SW480 (cell line): ENCODE results near the gene NLRP4.

Source experiments
- DNase-seq: peaks from one replicate; pipeline ENCODE4 v3.0.0-alpha.2; 2016; ENCODE audit warnings: low spot score

NLRP4 gene, protein sequence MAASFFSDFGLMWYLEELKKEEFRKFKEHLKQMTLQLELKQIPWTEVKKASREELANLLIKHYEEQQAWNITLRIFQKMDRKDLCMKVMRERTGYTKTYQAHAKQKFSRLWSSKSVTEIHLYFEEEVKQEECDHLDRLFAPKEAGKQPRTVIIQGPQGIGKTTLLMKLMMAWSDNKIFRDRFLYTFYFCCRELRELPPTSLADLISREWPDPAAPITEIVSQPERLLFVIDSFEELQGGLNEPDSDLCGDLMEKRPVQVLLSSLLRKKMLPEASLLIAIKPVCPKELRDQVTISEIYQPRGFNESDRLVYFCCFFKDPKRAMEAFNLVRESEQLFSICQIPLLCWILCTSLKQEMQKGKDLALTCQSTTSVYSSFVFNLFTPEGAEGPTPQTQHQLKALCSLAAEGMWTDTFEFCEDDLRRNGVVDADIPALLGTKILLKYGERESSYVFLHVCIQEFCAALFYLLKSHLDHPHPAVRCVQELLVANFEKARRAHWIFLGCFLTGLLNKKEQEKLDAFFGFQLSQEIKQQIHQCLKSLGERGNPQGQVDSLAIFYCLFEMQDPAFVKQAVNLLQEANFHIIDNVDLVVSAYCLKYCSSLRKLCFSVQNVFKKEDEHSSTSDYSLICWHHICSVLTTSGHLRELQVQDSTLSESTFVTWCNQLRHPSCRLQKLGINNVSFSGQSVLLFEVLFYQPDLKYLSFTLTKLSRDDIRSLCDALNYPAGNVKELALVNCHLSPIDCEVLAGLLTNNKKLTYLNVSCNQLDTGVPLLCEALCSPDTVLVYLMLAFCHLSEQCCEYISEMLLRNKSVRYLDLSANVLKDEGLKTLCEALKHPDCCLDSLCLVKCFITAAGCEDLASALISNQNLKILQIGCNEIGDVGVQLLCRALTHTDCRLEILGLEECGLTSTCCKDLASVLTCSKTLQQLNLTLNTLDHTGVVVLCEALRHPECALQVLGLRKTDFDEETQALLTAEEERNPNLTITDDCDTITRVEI

DNA sequence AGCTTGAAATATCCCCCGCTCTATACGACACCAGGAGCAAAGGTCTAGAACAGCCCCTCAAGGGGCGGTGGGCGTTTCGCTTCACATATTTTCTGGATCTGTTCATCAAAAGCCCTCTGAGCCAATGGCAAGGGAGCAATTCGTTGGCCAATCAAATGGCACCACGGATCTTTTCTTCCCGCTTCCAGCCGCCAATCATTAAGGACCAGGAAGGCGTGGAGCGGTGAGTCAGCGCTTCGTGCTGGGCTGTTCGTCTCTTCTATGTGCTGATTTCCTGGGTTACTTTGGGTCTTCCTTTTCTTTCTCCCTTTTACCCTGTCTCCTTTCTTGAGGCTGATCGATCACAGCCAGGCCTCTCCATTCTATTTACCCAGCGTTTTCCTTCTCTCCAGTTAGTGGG lies at the start of gene NLRP4:
Gene NLRP4 (plus strand): TSS at position 201 of the 400 bp plus-strand sequence. CDS start 15,541 bp downstream, outside the sequence.
- DNase-seq: no peak

DNA sequence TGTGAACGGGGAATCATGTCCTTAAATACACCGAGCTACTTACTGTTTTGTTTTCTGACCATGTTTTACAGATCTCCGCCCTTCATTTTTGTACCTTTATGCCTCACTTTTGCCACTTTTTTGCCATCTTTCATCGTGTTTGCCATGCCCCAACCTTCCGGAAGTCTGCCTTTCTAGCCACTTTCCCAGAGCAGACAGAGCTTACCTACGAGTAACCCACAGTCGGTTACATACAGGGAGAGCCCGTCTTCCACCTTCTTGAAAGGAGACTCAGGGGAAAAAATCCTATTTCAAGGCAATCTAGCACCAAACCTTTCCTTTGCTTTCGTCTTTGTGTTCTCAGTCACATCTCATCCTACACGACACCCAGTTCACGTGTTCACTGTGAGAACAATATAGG lies 41.3 kb upstream of the NLRP4 start:
- DNase-seq: no peak

DNA sequence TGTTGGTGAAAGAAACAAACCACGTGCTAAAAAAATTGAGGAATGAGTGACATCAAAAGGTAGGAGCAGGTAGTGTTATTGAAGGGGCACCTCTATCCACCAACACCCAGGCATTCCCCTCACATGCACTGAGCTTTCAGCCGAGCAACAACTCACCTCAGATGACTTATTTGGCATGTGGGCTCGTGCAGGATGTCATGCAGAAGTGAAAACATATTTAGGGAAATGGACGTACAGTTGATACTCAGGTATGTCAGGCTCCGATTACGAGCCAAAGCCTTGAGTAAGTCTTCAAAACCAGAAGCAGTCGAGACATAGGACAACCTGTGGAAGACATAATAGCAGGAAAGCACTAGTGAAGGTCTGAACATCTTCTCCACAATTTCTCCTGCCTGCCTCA lies 34.9 kb upstream of the NLRP4 start:
- peak; percentile 48 for DNase-seq

DNA sequence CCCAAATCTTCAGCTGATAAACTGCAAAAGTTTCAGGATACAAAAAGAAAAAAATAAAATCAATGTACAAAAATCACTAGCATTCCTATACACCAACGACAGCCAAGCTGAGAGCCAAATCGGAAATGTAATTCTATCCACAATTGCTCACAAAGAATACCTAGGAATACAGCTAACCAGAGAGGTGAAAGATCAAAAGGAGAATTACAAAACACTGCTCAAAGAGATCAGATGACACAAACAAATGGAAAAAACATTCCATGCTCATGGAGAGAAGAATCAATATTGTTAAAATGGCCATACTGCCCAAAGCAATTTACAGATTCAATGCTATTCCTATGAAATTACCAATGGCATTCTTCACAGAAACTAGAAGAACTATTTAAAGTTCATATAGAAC lies 34.1 kb upstream of the NLRP4 start:
- DNase-seq: peak; percentile 66

GRCh38 chr19:55809381-55810058 lies 26.8 kb upstream of the NLRP4 start:
- DNase-seq: peak; percentile 94

DNA sequence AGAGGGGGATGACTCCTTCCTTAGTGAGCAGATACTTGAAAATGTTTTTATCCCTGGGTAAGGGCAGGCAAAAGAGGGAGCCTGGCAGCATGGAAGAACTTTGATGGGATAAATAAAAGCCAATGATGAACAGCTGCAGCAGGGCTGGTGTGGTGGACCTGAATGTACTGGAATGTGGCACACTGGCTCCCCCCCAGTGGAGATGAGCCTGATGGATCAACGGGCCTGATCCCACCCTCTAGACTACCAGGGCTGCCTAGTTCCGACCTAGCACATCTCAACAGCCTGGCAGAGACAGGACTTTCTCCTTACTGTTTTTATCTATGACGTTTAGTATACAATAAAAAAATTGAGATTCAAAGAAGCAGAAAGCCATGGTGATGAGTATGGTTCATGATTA lies 25.0 kb upstream of the NLRP4 start:
- DNase-seq: no peak

DNA sequence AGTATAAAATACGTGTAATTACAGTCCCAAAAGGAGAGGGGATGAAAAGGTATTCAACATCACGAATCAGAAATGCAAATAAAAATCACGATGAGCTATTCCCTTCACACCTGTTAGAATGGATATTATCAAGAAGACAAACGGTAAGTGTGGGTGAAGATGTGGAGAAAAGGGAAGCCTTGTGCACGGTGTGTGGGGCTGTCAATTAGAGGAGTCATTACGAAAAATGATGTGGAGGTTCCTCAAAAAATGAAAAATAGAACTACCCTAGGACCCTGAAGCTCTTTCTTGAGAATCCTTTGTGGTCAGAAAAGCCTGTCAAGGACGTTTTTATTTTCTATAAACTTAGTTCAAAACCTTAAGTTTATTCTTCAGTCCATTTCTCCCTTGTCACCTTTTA lies 23.9 kb upstream of the NLRP4 start:
- DNase-seq: no peak

DNA sequence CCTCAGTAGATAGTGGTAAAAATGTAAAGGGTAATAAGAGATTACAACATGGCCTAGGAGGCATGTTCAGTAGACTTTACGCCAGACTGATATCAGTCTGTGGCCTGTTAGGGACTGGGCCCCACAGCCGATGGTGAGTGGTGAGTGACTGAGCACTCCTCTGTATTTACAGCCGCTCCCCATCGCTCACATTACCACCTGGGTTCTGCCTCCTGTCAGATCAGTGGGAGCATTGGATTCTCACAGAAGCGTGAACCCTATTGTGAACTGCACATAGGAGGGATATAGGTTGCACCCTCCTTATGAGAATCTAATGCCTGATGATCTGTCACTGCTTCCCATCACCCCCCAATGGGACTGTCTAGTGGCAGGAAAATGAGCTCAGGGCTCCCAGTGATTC lies 22.4 kb upstream of the NLRP4 start:
- no peak for DNase-seq

GRCh38 chr19:55820037-55820436 lies 16.3 kb upstream of the NLRP4 start:
- DNase-seq: no peak

DNA sequence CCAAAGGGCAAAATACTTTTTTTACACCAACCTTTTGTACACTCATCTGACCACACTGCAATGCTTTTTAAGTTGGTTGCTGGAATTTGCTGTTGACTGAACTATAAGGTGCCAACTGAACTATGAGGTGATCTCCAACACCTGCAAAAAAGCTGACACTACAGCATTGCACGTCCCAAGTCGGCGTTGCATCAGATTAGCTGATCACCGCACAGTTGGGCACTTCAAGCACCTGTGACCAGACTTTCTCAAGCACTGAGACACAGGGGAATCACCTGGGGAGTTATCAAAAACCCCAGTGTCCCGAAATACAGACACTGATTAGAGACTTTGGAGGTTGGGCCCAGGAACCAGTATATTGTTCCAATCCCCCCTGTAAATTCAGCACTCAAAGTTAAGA lies 5.7 kb upstream of the NLRP4 start:
- DNase-seq: peak; percentile 67

DNA sequence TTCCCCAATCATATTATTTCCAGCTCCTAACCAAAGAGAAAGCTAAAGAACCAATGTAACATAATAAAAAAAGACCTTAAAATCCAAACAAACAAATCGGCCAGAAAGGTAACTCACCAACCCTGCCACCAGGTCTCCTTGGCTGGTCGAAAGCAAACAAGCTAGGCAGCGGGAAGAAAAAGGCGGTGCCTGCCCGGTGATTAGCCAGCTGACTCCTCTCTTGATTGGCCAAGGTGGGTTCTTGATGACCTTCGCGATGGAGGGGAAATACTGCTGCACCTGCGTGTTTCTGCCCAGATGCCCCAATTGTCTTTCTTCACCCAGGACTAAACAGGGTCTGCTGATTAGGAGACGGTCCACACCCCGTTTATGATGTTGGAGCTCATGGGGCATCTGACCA lies 4.5 kb upstream of the NLRP4 start, which contains the start of gene NLRP11:
Gene NLRP11 (minus strand): TSS at position 154 of the 400 bp plus-strand sequence. CDS start 13,825 bp downstream, outside the sequence.
- DNase-seq: no peak

GRCh38 chr19:55832676-55833075 lies 3.7 kb upstream of the NLRP4 start:
- DNase-seq: no peak

DNA sequence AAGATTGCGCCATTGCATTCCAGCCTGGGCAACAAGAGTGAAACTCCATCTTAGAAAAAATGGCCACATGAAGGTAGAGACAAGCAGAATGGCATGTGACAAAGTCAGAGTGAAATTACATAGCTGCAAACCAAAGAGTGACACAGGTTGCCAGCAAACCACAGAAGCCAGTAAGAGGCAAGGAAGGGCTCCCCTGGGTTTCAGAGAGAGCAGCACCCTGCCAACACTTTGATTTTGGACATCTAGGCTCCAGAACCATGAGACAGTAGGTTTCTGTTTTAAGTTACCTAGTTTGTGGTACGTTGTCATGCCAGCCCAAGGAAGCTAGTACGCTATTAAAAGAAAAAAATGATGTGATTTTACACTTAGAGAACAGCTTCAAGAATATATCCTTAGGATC lies 1.9 kb downstream of the NLRP4 start:
- peak; percentile 34 for DNase-seq

GRCh38 chr19:55838906-55839305 lies 2.6 kb downstream of the NLRP4 start:
- no peak for DNase-seq

DNA sequence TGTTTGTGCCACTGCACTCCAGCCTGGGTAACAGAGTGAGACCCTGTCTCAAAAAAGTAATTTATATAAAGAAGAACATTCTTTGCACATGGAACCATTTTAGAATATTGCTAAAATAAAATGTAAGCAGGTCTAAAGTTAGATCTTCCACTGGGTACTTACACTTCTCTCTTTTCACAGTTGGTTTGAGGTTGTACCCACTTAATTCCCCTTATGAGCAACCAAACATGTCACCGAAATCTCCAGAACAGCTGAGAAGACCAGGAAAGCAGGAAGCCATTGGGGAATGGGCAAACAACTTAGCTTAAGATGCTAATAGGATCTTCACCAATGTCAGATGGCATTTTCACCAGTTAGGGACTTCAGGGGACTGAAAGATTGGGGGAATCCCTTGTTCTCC lies 18.8 kb downstream of the NLRP4 start:
- DNase-seq: no peak

DNA sequence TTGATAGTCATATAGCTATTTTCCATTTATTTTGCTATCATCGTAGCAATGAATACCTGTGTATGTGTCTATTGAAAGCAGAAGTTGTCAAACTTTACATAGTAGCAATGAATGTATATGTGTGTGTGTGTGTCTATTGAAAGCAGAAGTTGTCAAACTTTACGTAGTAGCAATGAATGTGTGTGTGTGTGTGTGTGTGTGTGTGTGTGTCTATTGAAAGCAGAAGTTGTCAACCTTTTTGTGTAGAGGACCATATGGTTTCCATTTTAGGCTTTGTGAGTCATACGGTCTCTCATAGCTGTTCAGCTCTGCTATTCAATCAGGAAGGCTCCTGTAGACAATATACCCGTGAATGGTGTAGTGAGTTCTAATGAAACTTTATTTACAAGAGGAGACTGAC lies 20.8 kb downstream of the NLRP4 start:
- no peak for DNase-seq

- DNase-seq: no peak
Measured at GRCh38 chr19:55857974-55858373, 21.6 kb downstream of the NLRP4 start.

DNA sequence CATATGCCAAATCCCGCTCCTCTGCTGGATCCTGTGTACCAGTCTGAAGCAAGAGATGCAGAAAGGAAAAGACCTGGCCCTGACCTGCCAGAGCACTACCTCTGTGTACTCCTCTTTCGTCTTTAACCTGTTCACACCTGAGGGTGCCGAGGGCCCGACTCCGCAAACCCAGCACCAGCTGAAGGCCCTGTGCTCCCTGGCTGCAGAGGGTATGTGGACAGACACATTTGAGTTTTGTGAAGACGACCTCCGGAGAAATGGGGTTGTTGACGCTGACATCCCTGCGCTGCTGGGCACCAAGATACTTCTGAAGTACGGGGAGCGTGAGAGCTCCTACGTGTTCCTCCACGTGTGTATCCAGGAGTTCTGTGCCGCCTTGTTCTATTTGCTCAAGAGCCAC lies 22.1 kb downstream of the NLRP4 start:
- no peak for DNase-seq

GRCh38 chr19:55858969-55859368 lies 22.6 kb downstream of the NLRP4 start:
- no peak for DNase-seq

DNA sequence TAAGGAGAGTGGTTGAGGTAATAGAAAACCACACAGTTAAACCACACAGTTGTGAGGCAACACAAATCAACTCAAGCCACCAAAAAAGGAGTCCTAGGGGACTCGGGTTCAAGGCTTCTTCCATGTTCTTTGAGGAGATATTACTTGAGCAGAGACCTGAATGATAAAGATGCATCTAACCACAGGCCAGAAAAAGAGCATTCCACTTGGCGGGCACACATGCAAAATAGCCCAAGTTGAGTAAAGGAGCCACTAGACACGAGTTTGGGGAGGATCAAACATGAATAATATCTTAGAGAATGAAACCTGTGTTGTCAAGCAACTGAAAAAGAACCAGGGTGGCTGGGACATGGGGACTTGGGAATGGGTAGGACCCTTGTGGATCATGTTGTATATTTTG lies 30.2 kb downstream of the NLRP4 start:
- no peak for DNase-seq

DNA sequence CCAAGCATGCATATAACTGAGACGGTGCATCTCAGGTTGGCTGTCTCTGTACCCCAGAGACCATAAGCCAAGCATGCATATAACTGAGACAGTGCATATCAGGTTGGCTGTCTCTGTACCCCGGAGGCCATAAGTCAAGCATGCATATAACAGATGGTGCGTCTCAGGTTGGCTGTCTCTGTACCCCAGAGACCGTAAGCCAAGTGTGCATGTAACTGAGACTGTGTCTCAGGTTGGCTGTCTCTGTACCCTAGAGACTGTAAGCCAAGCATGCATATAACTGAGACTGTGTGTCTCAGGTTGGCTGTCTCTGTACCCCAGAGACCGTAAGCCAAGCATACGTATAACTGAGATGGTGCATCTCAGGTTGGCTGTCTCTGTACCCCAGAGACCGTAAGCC lies 30.8 kb downstream of the NLRP4 start:
- no peak for DNase-seq

DNA sequence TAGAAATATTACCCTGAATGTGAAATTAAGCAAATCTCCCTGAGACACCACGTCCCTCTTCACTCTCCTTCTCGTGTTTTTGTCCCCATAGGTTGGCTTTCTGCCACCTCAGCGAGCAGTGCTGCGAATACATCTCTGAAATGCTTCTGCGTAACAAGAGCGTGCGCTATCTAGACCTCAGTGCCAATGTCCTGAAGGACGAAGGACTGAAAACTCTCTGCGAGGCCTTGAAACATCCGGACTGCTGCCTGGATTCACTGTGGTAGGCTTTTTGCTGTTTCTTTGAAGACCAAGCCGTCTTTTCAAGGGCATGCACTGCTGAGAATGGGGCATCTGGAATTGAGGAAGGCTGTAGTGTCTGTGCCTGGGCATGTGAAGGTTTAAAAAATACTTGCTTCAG lies 34.4 kb downstream of the NLRP4 start:
- no peak for DNase-seq
